Activated T-cell treated with anti-CD3 and anti-CD28 coated beads, Interleukin-2, amount 50 U/mL, for 24 hours (primary cell): Measurements from ENCODE around the gene GRIN3A.
A peak's percentile ranks its signal among the peaks of the same experiment; 100 is the strongest.
"Not testable (repeated sequence)": the region's sequence is repeated elsewhere in the genome, so short reads cannot be mapped to it uniquely, and the experiment has no call there.

Experiments used
- DNase-seq: peaks from one replicate; pipeline ENCODE4 v3.0.0-alpha.2; 2020
- H3K27ac Mint-ChIP-seq: 2 replicates; pipeline ENCODE4 v1.8.0; 2020; ENCODE audit warnings: mild to moderate bottlenecking, mixed read lengths
- H3K27me3 Mint-ChIP-seq: 2 replicates; pipeline ENCODE4 v1.8.0; 2020; ENCODE audit warnings: mixed read lengths
- H3K36me3 Mint-ChIP-seq: 2 replicates; pipeline ENCODE4 v1.8.0; 2020; ENCODE audit warnings: low read depth, mixed read lengths
- H3K4me1 Mint-ChIP-seq: 2 replicates; pipeline ENCODE4 v1.8.0; 2020; ENCODE audit warnings: low read depth, mixed read lengths
- H3K4me3 Mint-ChIP-seq: 2 replicates; pipeline ENCODE4 v1.8.0; 2020; ENCODE audit warnings: mild to moderate bottlenecking, moderate library complexity, mixed read lengths
- H3K9me3 Mint-ChIP-seq: 2 replicates; pipeline ENCODE4 v1.8.0; 2020; ENCODE audit warnings: mixed read lengths

Gene GRIN3A

GRCh38 chr9:101738566-101739183 is at the start of gene GRIN3A:
GRIN3A (minus strand) TSS chr9:101738647; CDS start chr9:101737979, 668 bp downstream.
- peaks cover 3% of the 10 kb centered on the region for H3K4me1 Mint-ChIP-seq
- H3K27ac Mint-ChIP-seq, result no peak within 1 kb of the TSS
- H3K9me3 Mint-ChIP-seq, result no peaks in the 10 kb centered on the region
- no peak for DNase-seq
- H3K27me3 Mint-ChIP-seq, result peaks cover 54% of the 10 kb centered on the region
- H3K4me3 Mint-ChIP-seq, result peak within 1 kb of the TSS; percentile 35
- H3K36me3 Mint-ChIP-seq, result no peaks in the 10 kb centered on the region

GRCh38 chr9:101787891-101788290 is 49.4 kb upstream of the GRIN3A start:
- H3K27me3 Mint-ChIP-seq, result peaks cover 4% of the 10 kb centered on the region
- no peak overlapping the region for H3K27ac Mint-ChIP-seq
- H3K36me3 Mint-ChIP-seq, result no peaks in the 10 kb centered on the region
- H3K9me3 Mint-ChIP-seq, result no peaks in the 10 kb centered on the region
- no peak overlapping the region for H3K4me3 Mint-ChIP-seq
- no peak for DNase-seq
- H3K4me1 Mint-ChIP-seq, result no peaks in the 10 kb centered on the region

- H3K4me1 Mint-ChIP-seq, result no peaks in the 10 kb centered on the region
- H3K27me3 Mint-ChIP-seq, result no peaks in the 10 kb centered on the region
- no peak overlapping the region for H3K4me3 Mint-ChIP-seq
- no peak overlapping the region for H3K27ac Mint-ChIP-seq
- no peaks in the 10 kb centered on the region for H3K36me3 Mint-ChIP-seq
- DNase-seq, result no peak
- H3K9me3 Mint-ChIP-seq, result no peaks in the 10 kb centered on the region
These were observed 39.9 kb upstream of the GRIN3A start for GRCh38 chr9:101778332-101778731.

GRCh38 chr9:101764472-101764871 is 26.0 kb upstream of the GRIN3A start:
- no peaks in the 10 kb centered on the region for H3K9me3 Mint-ChIP-seq

GRCh38 chr9:101758304-101758930 is 20.0 kb upstream of the GRIN3A start:
- no peaks in the 10 kb centered on the region for H3K4me1 Mint-ChIP-seq

More at GRCh38 chr9:101764472-101764871, 26.0 kb upstream of the GRIN3A start:
- H3K27me3 Mint-ChIP-seq, result peaks cover 3% of the 10 kb centered on the region
- H3K36me3 Mint-ChIP-seq, result no peaks in the 10 kb centered on the region
- no peak for DNase-seq
- peaks cover 1% of the 10 kb centered on the region for H3K4me1 Mint-ChIP-seq
- H3K27ac Mint-ChIP-seq, result no peak overlapping the region
- no peak overlapping the region for H3K4me3 Mint-ChIP-seq

GRCh38 chr9:101753716-101754115 is 15.3 kb upstream of the GRIN3A start:
- no peak for DNase-seq
- H3K27me3 Mint-ChIP-seq, result no peaks in the 10 kb centered on the region
- H3K4me1 Mint-ChIP-seq, result no peaks in the 10 kb centered on the region
- H3K9me3 Mint-ChIP-seq, result no peaks in the 10 kb centered on the region
- no peak overlapping the region for H3K4me3 Mint-ChIP-seq
- no peaks in the 10 kb centered on the region for H3K36me3 Mint-ChIP-seq
- H3K27ac Mint-ChIP-seq, result no peak overlapping the region

More at GRCh38 chr9:101758304-101758930, 20.0 kb upstream of the GRIN3A start:
- Mint-ChIP-seq H3K4me3 (no peak overlapping the region), H3K27me3 (no peaks in the 10 kb centered on the region), H3K27ac (no peak overlapping the region), H3K36me3 (no peaks in the 10 kb centered on the region), H3K9me3 (no peaks in the 10 kb centered on the region)
- no peak for DNase-seq

- Mint-ChIP-seq H3K4me3 (no peak overlapping the region), H3K27me3 (no peaks in the 10 kb centered on the region), H3K9me3 (no peaks in the 10 kb centered on the region), H3K4me1 (no peaks in the 10 kb centered on the region), H3K27ac (no peak overlapping the region), H3K36me3 (no peaks in the 10 kb centered on the region)
- DNase-seq, result no peak
These were observed 13.4 kb upstream of the GRIN3A start for GRCh38 chr9:101751895-101752294.

GRCh38 chr9:101739311-101739710 is 864 bp upstream of the GRIN3A start:
- no peaks in the 10 kb centered on the region for H3K36me3 Mint-ChIP-seq
- H3K27me3 Mint-ChIP-seq, result peaks cover 54% of the 10 kb centered on the region
- no peak overlapping the region for H3K27ac Mint-ChIP-seq
- DNase-seq, result no peak
- H3K4me3 Mint-ChIP-seq, result no peak overlapping the region
- peaks cover 3% of the 10 kb centered on the region for H3K4me1 Mint-ChIP-seq
- H3K9me3 Mint-ChIP-seq, result no peaks in the 10 kb centered on the region

GRCh38 chr9:101737705-101738565 is 512 bp downstream of the GRIN3A start:
- no peaks in the 10 kb centered on the region for H3K36me3 Mint-ChIP-seq
- no peak overlapping the region for H3K27ac Mint-ChIP-seq
- peaks cover 54% of the 10 kb centered on the region for H3K27me3 Mint-ChIP-seq
- no peak for DNase-seq
- H3K9me3 Mint-ChIP-seq, result no peaks in the 10 kb centered on the region
- peaks cover 3% of the 10 kb centered on the region for H3K4me1 Mint-ChIP-seq
- H3K4me3 Mint-ChIP-seq, result peak overlapping the region; percentile 35

- Mint-ChIP-seq H3K36me3 (no peaks in the 10 kb centered on the region), H3K4me1 (peaks cover 3% of the 10 kb centered on the region), H3K4me3 (no peak overlapping the region), H3K27me3 (peaks cover 54% of the 10 kb centered on the region), H3K9me3 (no peaks in the 10 kb centered on the region), H3K27ac (no peak overlapping the region)
- DNase-seq, result no peak
These were observed 1.2 kb downstream of the GRIN3A start for GRCh38 chr9:101737165-101737704.

GRCh38 chr9:101736717-101737116 is 1.7 kb downstream of the GRIN3A start:
- H3K9me3 Mint-ChIP-seq, result no peaks in the 10 kb centered on the region
- H3K4me1 Mint-ChIP-seq, result peaks cover 3% of the 10 kb centered on the region
- peaks cover 54% of the 10 kb centered on the region for H3K27me3 Mint-ChIP-seq
- H3K4me3 Mint-ChIP-seq, result no peak overlapping the region
- no peak overlapping the region for H3K27ac Mint-ChIP-seq
- no peak for DNase-seq
- no peaks in the 10 kb centered on the region for H3K36me3 Mint-ChIP-seq

GRCh38 chr9:101731429-101731828 is 7.0 kb downstream of the GRIN3A start:
- peaks cover 11% of the 10 kb centered on the region for H3K27me3 Mint-ChIP-seq
- no peaks in the 10 kb centered on the region for H3K36me3 Mint-ChIP-seq
- H3K27ac Mint-ChIP-seq, result no peak overlapping the region
- no peak for DNase-seq
- H3K4me1 Mint-ChIP-seq, result no peaks in the 10 kb centered on the region
- H3K9me3 Mint-ChIP-seq, result no peaks in the 10 kb centered on the region
- H3K4me3 Mint-ChIP-seq, result no peak overlapping the region

GRCh38 chr9:101727612-101728524 is 10.6 kb downstream of the GRIN3A start:
- no peak for DNase-seq
- H3K27ac Mint-ChIP-seq, result no peak overlapping the region
- peaks cover 2% of the 10 kb centered on the region for H3K27me3 Mint-ChIP-seq
- no peaks in the 10 kb centered on the region for H3K36me3 Mint-ChIP-seq
- H3K4me3 Mint-ChIP-seq, result no peak overlapping the region
- no peaks in the 10 kb centered on the region for H3K4me1 Mint-ChIP-seq
- no peaks in the 10 kb centered on the region for H3K9me3 Mint-ChIP-seq

- H3K4me3 Mint-ChIP-seq, H3K4me1 Mint-ChIP-seq, H3K36me3 Mint-ChIP-seq, DNase-seq, H3K9me3 Mint-ChIP-seq, H3K27me3 Mint-ChIP-seq, H3K27ac Mint-ChIP-seq: not testable (repeated sequence)
These were observed 14.2 kb downstream of the GRIN3A start for GRCh38 chr9:101724271-101724670.
